Mucosa of rectum (tissue), 2 donors: ENCODE measurements around the gene NPR3.

Source experiments
- H3K27ac ChIP-seq, 2 donors: one replicate each; pipeline ENCODE4 v1.7.0; 2013; ENCODE audit warnings: inconsistent platforms in 2 of 2, low read depth in 2 of 2, low read length in 2 of 2
- H3K27me3 ChIP-seq, 2 donors: one replicate each; pipeline ENCODE4 v1.7.0; 2013; ENCODE audit warnings: low read length in 2 of 2; ENCODE audit not compliant: control insufficient read depth in 2 of 2, insufficient read depth in 2 of 2
- H3K36me3 ChIP-seq, 2 donors: one replicate each; pipeline ENCODE4 v1.7.0; 2013; ENCODE audit warnings: low read length in 2 of 2; ENCODE audit not compliant: control insufficient read depth in 2 of 2, insufficient read depth in 2 of 2
- H3K4me1 ChIP-seq, 2 donors: one replicate each; pipeline ENCODE4 v1.7.0; 2013; ENCODE audit warnings: low read length in 2 of 2, mild to moderate bottlenecking in 1 of 2; ENCODE audit not compliant: control insufficient read depth in 2 of 2, insufficient read depth in 2 of 2
- H3K4me3 ChIP-seq, 2 donors: one replicate each; pipeline ENCODE4 v1.7.0; 2013; ENCODE audit warnings: low read length in 2 of 2
- H3K9ac ChIP-seq, 2 donors: one replicate each; pipeline ENCODE4 v1.7.0; 2013; ENCODE audit warnings: low read length in 2 of 2, low read depth in 1 of 2, mild to moderate bottlenecking in 1 of 2
- H3K9me3 ChIP-seq, 2 donors: one replicate each; pipeline ENCODE4 v1.7.0; 2013; ENCODE audit warnings: low read length in 2 of 2; ENCODE audit not compliant: control insufficient read depth in 2 of 2
- donor health status: healthy.
- donor health status: Normal muscosa, but diverticular disease.

The NPR3 gene

DNA sequence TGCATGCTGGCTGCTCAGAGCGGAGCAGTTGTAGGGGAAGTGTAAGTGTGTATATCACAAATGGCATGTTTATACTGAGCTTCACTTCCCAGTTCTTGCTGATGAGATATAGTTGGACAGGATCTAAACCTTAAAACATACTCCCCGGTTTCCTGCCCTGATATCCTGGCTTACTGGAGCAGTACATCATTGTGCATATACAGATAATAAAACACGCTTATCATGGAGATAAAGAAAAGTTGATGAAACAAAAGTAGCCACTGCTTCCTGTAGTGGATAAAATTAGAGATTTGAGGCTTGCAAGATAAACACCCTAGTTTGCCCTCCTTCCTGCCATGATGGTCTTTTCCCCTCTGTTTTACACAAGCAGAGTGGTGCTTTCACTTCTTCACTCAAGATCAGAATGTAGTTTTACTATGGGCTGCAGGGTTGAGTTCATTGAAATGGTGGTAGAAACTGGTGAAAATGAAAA is 15.0 kb downstream of the NPR3 start:
- no peaks in the 10 kb centered on the region for H3K4me1 ChIP-seq
- H3K9ac ChIP-seq = no peak overlapping the region
- no peaks in the 10 kb centered on the region for H3K27me3 ChIP-seq
- H3K36me3 ChIP-seq = no peaks in the 10 kb centered on the region
- no peak overlapping the region for H3K4me3 ChIP-seq
- H3K9me3 ChIP-seq = peaks cover 0 to 2% of the 10 kb centered on the region in 2 donors
- H3K27ac ChIP-seq = no peak overlapping the region

DNA sequence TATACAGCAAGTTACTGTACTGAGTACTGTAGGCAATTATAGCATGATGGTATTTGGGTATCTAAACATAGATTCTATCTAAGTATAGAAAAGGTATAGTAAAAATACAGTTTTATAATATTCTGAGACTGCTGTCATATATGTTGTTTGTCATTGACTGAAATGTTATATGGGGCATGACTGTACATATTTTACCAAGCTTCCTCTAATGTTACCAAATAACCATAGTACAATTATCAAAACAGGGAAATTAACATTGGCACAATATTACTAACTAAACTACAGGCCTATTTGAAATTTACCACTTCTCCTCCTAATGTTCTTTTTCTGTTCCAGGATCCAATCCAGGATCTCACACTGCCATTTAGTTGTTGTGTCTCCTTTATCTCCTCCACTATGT is 18.5 kb downstream of the NPR3 start:
- no peak overlapping the region for H3K9ac ChIP-seq
- H3K27me3 ChIP-seq = no peaks in the 10 kb centered on the region
- H3K9me3 ChIP-seq = no peaks in the 10 kb centered on the region
- no peak overlapping the region for H3K27ac ChIP-seq
- no peak overlapping the region for H3K4me3 ChIP-seq
- H3K36me3 ChIP-seq = no peaks in the 10 kb centered on the region
- H3K4me1 ChIP-seq = no peaks in the 10 kb centered on the region

DNA sequence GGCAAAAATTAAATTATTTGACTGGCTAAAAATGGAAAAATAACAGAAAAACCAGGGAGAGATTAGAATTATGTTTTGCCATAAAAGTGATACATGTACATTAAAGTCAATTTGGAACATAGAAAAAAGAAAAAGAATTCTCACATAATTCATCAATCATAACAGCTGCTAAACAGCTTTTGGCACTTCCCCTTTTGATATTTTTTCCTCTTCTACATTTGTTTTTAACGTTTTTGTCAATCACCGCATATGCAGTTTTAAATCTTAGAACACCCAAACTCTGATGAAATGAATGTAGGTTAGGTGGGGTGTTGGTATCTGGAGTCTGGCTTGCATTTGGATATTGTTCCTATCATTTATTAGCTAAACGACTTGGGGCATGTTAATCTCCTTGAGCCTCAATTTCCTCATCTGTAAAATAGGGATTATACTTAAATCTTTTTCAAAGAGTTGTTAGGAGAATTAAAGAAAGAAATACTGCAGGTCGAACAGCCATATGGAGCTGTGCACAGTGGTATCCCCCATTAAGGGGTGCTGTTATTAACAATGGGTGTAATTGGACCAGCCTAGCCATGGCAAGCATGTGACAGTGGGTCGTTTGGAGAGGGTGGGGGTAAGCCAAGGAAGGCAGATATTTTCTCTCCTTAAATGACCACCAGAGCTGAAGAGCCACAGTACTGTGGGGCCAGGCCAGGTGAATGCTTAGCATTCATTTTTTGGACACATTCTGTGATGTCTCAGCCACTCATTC is 22.6 kb downstream of the NPR3 start:
- Histone ChIP-seq H3K4me1 (no peaks in the 10 kb centered on the region), H3K27me3 (no peaks in the 10 kb centered on the region), H3K4me3 (no peak overlapping the region), H3K36me3 (no peaks in the 10 kb centered on the region), H3K27ac (no peak overlapping the region), H3K9me3 (no peaks in the 10 kb centered on the region), H3K9ac (no peak overlapping the region)

DNA sequence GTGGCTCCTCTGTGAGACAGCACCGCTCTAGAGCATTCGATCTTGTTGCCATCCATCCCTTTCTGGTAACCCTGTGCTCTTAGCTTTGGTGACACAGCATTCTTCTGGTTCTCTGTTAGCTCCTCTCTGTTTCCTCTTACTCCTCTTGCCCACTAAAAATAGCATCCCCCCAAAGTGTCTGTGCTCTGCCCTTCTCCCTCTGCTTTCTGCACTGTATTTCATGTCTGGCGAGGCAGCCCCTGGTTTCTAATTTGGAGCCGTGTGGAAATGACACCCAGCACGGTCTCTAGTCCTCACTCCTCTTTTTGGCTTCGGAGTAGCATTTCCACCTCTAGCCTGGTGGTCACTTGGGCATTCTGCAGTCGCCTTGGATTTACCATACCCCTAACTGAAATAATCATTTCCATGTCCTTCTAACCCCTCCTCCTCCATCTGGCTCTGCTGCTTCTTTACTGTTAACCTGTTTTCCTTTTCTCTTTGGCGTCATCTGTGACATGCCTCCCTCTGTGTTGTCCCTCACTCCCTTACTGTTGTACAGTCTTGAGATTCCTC is 23.8 kb downstream of the NPR3 start:
- no peaks in the 10 kb centered on the region for H3K9me3 ChIP-seq
- H3K4me3 ChIP-seq = no peak overlapping the region
- H3K27ac ChIP-seq = no peak overlapping the region
- H3K4me1 ChIP-seq = no peaks in the 10 kb centered on the region
- no peak overlapping the region for H3K9ac ChIP-seq
- H3K36me3 ChIP-seq = no peaks in the 10 kb centered on the region
- H3K27me3 ChIP-seq = no peaks in the 10 kb centered on the region

DNA sequence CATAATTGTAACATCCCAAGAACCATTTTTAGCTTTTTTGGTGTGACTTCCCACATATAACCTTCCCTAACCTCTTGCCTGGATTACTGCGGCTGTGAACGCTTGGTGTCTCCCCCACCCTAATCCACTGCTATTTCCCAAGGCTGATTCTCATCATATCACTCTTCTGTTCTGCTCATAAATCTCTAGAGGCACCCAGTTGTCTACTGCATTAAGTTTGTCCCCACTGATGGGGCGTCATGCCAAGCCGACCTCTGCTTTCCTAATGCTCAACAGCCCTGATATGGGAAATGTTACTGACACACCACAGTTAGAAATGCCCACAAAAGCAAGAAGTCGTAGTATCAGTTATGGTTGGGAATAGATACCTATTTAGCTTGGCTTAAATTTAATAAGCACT is 24.4 kb downstream of the NPR3 start:
- no peak overlapping the region for H3K27ac ChIP-seq
- H3K9ac ChIP-seq = no peak overlapping the region
- H3K36me3 ChIP-seq = no peaks in the 10 kb centered on the region
- no peaks in the 10 kb centered on the region for H3K4me1 ChIP-seq
- H3K9me3 ChIP-seq = no peaks in the 10 kb centered on the region
- no peaks in the 10 kb centered on the region for H3K27me3 ChIP-seq
- no peak overlapping the region for H3K4me3 ChIP-seq

DNA sequence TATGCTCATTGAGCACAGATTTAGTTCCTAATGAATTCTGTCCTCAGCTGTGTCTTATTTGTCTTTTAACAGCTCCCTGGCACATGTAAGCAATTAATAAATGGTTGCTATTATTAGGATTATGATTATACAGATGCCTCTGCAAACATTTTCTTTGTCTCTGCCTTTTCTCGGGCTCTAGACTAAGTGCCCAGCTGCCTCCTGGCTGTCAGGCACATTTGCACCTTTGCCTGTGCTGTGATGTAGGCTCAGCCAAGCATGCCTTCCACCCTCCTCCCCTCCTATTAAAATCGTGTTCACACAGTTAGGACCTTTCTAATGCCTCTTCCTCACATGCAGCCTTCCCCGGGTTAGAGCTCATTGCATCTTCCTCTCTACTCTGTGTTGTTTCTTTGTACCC is 25.7 kb downstream of the NPR3 start:
- H3K27me3 ChIP-seq = no peaks in the 10 kb centered on the region
- no peaks in the 10 kb centered on the region for H3K36me3 ChIP-seq
- no peak overlapping the region for H3K9ac ChIP-seq
- H3K4me1 ChIP-seq = no peaks in the 10 kb centered on the region
- H3K4me3 ChIP-seq = no peak overlapping the region
- no peaks in the 10 kb centered on the region for H3K9me3 ChIP-seq
- no peak overlapping the region for H3K27ac ChIP-seq

GRCh38 chr5:32740651-32741050 is 29.5 kb downstream of the NPR3 start:
- Histone ChIP-seq H3K9me3 (no peaks in the 10 kb centered on the region), H3K27me3 (no peaks in the 10 kb centered on the region), H3K4me1 (no peaks in the 10 kb centered on the region), H3K4me3 (no peak overlapping the region), H3K36me3 (no peaks in the 10 kb centered on the region), H3K9ac (no peak overlapping the region), H3K27ac (no peak overlapping the region)

GRCh38 chr5:32745317-32745716 is 34.2 kb downstream of the NPR3 start:
- H3K9ac ChIP-seq = no peak overlapping the region
- no peaks in the 10 kb centered on the region for H3K9me3 ChIP-seq
- H3K36me3 ChIP-seq = no peaks in the 10 kb centered on the region
- no peak overlapping the region for H3K27ac ChIP-seq
- H3K4me1 ChIP-seq = no peaks in the 10 kb centered on the region
- H3K27me3 ChIP-seq = no peaks in the 10 kb centered on the region
- H3K4me3 ChIP-seq = no peak overlapping the region

- Histone ChIP-seq H3K4me3 (no peak overlapping the region), H3K9ac (no peak overlapping the region), H3K27ac (no peak overlapping the region), H3K36me3 (no peaks in the 10 kb centered on the region), H3K9me3 (no peaks in the 10 kb centered on the region), H3K27me3 (no peaks in the 10 kb centered on the region), H3K4me1 (no peaks in the 10 kb centered on the region)
These were observed 41.3 kb downstream of the NPR3 start for GRCh38 chr5:32752411-32752810.

DNA sequence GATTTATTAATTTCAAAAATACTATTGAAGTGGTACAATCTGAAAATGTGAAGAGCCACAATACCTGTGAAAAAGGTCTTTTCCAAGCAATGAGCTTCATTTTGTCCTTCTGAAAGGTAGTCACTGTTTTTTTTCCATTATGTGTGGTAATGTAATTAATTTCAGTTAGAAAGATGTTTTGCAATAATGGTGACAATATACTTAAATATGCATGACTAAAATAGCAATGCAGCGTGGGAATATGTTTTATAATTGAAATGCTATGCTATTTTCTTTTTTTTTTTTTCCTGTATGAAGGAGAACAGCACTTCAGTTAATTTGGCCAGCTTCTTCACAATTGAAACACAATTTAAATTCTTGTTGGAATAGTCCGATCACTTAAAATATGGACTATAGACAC is 41.9 kb downstream of the NPR3 start:
- Histone ChIP-seq H3K4me3 (no peak overlapping the region), H3K4me1 (no peaks in the 10 kb centered on the region), H3K36me3 (no peaks in the 10 kb centered on the region), H3K27me3 (no peaks in the 10 kb centered on the region), H3K9me3 (no peaks in the 10 kb centered on the region), H3K9ac (no peak overlapping the region), H3K27ac (no peak overlapping the region)
